GM12878 (cell line): ENCODE data around the gene IGFBP6. TPM values are rescaled to one million over a fixed set of nuclear protein-coding genes. Genes with fewer than 3 reads are reported as not detected.

Experiments
- ATAC-seq: fragments of 200-7000 bp; cut with Tn5 transposase; 3 replicates; pipeline ENCODE4 v1.9.1; 2020; ENCODE audit warnings: mild to moderate bottlenecking, moderate library complexity
- BruUV-seq: library from RNA; stranded (reverse); fragments of 400-500 nt; replicated peaks from 2 replicates; lab custom pipeline; 2021; lab: Mats Ljungman, UMichigan
- CTCF ChIA-PET: fragments of 300-600 bp; sonication (Branson Sonifier 250); formaldehyde crosslinking; extraction: SDS; loops from one replicate; lab custom pipeline; 2021; ENCODE audit warnings: inconsistent platforms; lab: Yijun Ruan, JAX
- POLR2A ChIA-PET: fragments of 350-600 bp; formaldehyde crosslinking; extraction: SDS; loops from one replicate; lab custom pipeline; 2021; ENCODE audit warnings: inconsistent platforms; lab: Charles Lee
- RAD21 ChIA-PET: fragments of 300-600 bp; sonication (Branson Sonifier 250); formaldehyde crosslinking; loops from one replicate; lab custom pipeline; 2023; ENCODE audit warnings: antibody characterized with exemption; ENCODE audit not compliant: unreplicated experiment; lab: Charles Lee
- SMC1A ChIA-PET: fragments of 300-600 bp; sonication (Branson Sonifier 250); formaldehyde crosslinking; loops from one replicate; lab custom pipeline; 2023; ENCODE audit not compliant: unreplicated experiment, uncharacterized antibody; lab: Charles Lee
- DNase-seq: peaks from one replicate; pipeline ENCODE4 v3.0.0-alpha.2; 2011; ENCODE audit warnings: low read depth, low spot score
- FAIRE-seq: peaks from 3 replicates; lab custom pipeline; 2011; peaks lifted over from hg19 to GRCh38; lab: Jason Lieb, UNC
- H2AFZ ChIP-seq: 2 replicates; pipeline ENCODE4 v1.6.0; 2011; ENCODE audit warnings: low read depth, low read length, control low read depth; ENCODE audit not compliant: control insufficient read depth
- H3K27ac ChIP-seq: 2 replicates; pipeline ENCODE4 v1.5.1; 2011; ENCODE audit warnings: control low read depth; ENCODE audit not compliant: control insufficient read depth, insufficient read depth
- H3K27me3 ChIP-seq, 2 experiments: replicated peaks in 1 of 2; 2 replicates each; pipeline versions ENCODE4 v1.6.0 to v1.6.1; 2011; ENCODE audit warnings: low read length in 1 of 2; ENCODE audit not compliant: control insufficient read depth in 2 of 2, insufficient read depth in 2 of 2
- H3K36me3 ChIP-seq, 2 experiments: 2 replicates each; pipeline ENCODE4 v1.5.1; 2011; ENCODE audit warnings: low read length in 1 of 2; ENCODE audit not compliant: control insufficient read depth in 2 of 2, insufficient read depth in 2 of 2
- H3K4me1 ChIP-seq: 2 replicates; pipeline ENCODE4 v1.6.1; 2011; ENCODE audit warnings: mild to moderate bottlenecking, low read length, moderate library complexity, mixed read lengths; ENCODE audit not compliant: control insufficient read depth, insufficient read depth
- H3K4me2 ChIP-seq: 2 replicates; pipeline ENCODE4 v1.6.0; 2011; ENCODE audit warnings: control low read depth; ENCODE audit not compliant: control insufficient read depth, insufficient read depth
- H3K4me3 ChIP-seq: fragments of 200-600 bp; sonication (generic); 2 replicates; pipeline ENCODE4 v1.5.1; 2016
- H3K79me2 ChIP-seq: 2 replicates; pipeline ENCODE4 v1.6.0; 2011; ENCODE audit warnings: low read length; ENCODE audit not compliant: control insufficient read depth, insufficient read depth
- H3K9ac ChIP-seq: 2 replicates; pipeline ENCODE4 v1.8.0; 2011; ENCODE audit warnings: low read length, control low read depth, mixed read lengths; ENCODE audit not compliant: control insufficient read depth, insufficient read depth
- H3K9me3 ChIP-seq: replicated peaks from 3 replicates; pipeline ENCODE4 v1.5.1; 2011; ENCODE audit warnings: mild to moderate bottlenecking, low read length; ENCODE audit not compliant: control insufficient read depth, insufficient read depth
- H4K20me1 ChIP-seq: 2 replicates; pipeline ENCODE4 v1.6.0; 2011; ENCODE audit not compliant: control insufficient read depth, insufficient read depth
- CBFB ChIP-seq: IDR thresholded peaks from 2 replicates; pipeline ENCODE4 v1.6.1; 2016; ENCODE audit warnings: antibody characterized with exemption, low read depth
- CHD2 ChIP-seq: IDR thresholded peaks from 2 replicates; pipeline ENCODE4 v1.6.1; 2011; ENCODE audit warnings: low read depth, low read length, improper control_type of control experiment, borderline replicate concordance
- ESRRA ChIP-seq: IDR thresholded peaks from 2 replicates; pipeline ENCODE4 v1.6.1; 2012; ENCODE audit warnings: mild to moderate bottlenecking, low read length, improper control_type of control experiment
- ETV6 ChIP-seq, 2 experiments: fragments of 450-650 bp in 1 of 2; IDR thresholded peaks in 1 of 2; conservative IDR thresholded peaks in 1 of 2; 2 replicates each; pipeline ENCODE4 v1.6.1; 2014; ENCODE audit warnings: antibody characterized with exemption in 1 of 2, borderline replicate concordance in 1 of 2, low read depth in 1 of 2, mild to moderate bottlenecking in 1 of 2, moderate library complexity in 1 of 2
- IKZF2 ChIP-seq, 2 experiments: fragments of 450-650 bp; IDR thresholded peaks; 2 replicates each; pipeline ENCODE4 v1.6.1; 2017; ENCODE audit warnings: mild to moderate bottlenecking in 2 of 2, moderate library complexity in 2 of 2
- MYC ChIP-seq: IDR thresholded peaks from 2 replicates; pipeline ENCODE4 v1.6.1; 2011; ENCODE audit warnings: mild to moderate bottlenecking, low read length, moderate library complexity, inconsistent platforms; ENCODE audit not compliant: insufficient read depth, insufficient replicate concordance, insufficient read length, severe bottlenecking
- NR2C2 ChIP-seq: IDR thresholded peaks from 2 replicates; pipeline ENCODE4 v1.6.1; 2011; ENCODE audit warnings: borderline replicate concordance, low read depth; ENCODE audit not compliant: control insufficient read depth, insufficient read length
- PRDM15 ChIP-seq: fragments of 450-650 bp; formaldehyde crosslinking; IDR thresholded peaks from 2 replicates; pipeline ENCODE4 v1.4.0; 2020; ENCODE audit warnings: mild to moderate bottlenecking, moderate library complexity
- RBBP5 ChIP-seq: fragments of 200-600 bp; sonication (generic); conservative IDR thresholded peaks from 2 replicates; pipeline ENCODE4 v1.6.1; 2016
- SIN3A ChIP-seq: IDR thresholded peaks from 2 replicates; pipeline ENCODE4 v1.6.1; 2012; ENCODE audit warnings: low read depth, low read length, improper control_type of control experiment
- SREBF1 ChIP-seq: IDR thresholded peaks from 2 replicates; pipeline ENCODE4 v1.6.1; 2012; ENCODE audit warnings: mild to moderate bottlenecking, low read length
- TBL1XR1 ChIP-seq: IDR thresholded peaks from 2 replicates; pipeline ENCODE4 v1.6.1; 2012; ENCODE audit warnings: low read depth, low read length, improper control_type of control experiment
- TCF3 ChIP-seq: IDR thresholded peaks from 2 replicates; pipeline ENCODE4 v1.6.1; 2012; ENCODE audit warnings: low read depth, mild to moderate bottlenecking, low read length, borderline replicate concordance; ENCODE audit not compliant: insufficient read depth
- TCF7 ChIP-seq: IDR thresholded peaks from 2 replicates; pipeline ENCODE4 v1.6.1; 2014; ENCODE audit warnings: antibody characterized with exemption, borderline replicate concordance
- WRNIP1 ChIP-seq: IDR thresholded peaks from 2 replicates; pipeline ENCODE4 v1.6.1; 2011; ENCODE audit warnings: low read depth, low read length, improper control_type of control experiment, borderline replicate concordance
- ZNF274 ChIP-seq: IDR thresholded peaks from one replicate; pipeline ENCODE4 v1.8.0; 2011; ENCODE audit not compliant: insufficient read length, insufficient read depth
- WGBS: methylation state at CpG from one replicate; pipeline ENCODE4 v1.1.6; 2016; ENCODE audit warnings: low lambda C conversion rate; ENCODE audit not compliant: insufficient replicate concordance, insufficient coverage; ENCODE audit errors: missing lambda C conversion rate; 5-methylcytosine and 5-hydroxymethylcytosine counted together
- in situ Hi-C: fragments of 300-500 bp; cut with MboI; formaldehyde crosslinking; loops from 9 replicates; pipeline ENCODE4 v1.14.3; 2018; ENCODE audit warnings: mixed read lengths
- intact Hi-C: fragments of 100-400 bp; cut with micrococcal nuclease; formaldehyde crosslinking; loops from one replicate; pipeline ENCODE4 v1.14.2; 2022; ENCODE audit not compliant: unreplicated experiment
- polyA plus RNA-seq, 11 experiments: library from polyadenylated mRNA; depleted of rRNA in 4 of 11; unstranded in 6 of 11; stranded (reverse) in 5 of 11; fragments of >200 nt; fragmentation: Nextera tagmentation in 4 of 11; fragmentation: Illumina TruSeq in 1 of 11; extraction: Ambion mirVana in 4 of 11; extraction: Trizol in 1 of 11; gene quantifications; 1 replicate in 1 of 11; 2 replicates in 10 of 11; pipeline versions ENCODE4 v1.2.1 to v1.2.3, GENCODE V29; 2011 to 2016; ENCODE audit warnings: inconsistent platforms in 2 of 11, missing spikeins in 2 of 11, low read depth in 1 of 11
- total RNA-seq, 4 experiments: library from RNA; depleted of rRNA in 3 of 4; stranded (reverse); fragments of >200 nt in 3 of 4; fragmentation: Illumina TruSeq in 1 of 4; extraction: Trizol in 1 of 4; gene quantifications; 2 replicates each; pipeline versions ENCODE4 v1.2.1 to v1.2.3, GENCODE V29; 2013 to 2021
- TF ChIP-seq, protein P1 (sequence below): fragments of 450-650 bp; IDR thresholded peaks from 2 replicates; pipeline ENCODE4 v1.6.1; 2017; ENCODE audit warnings: mild to moderate bottlenecking

Gene IGFBP6
- total and polyA plus RNA-seq, 10 of the 15 experiments (the other 5 are each of a cell fraction or from before 2014, with no cell fraction given) = 0.09 to 0.87 (median 0.56) TPM; not detected in 3

GRCh38 chr12:53145383-53146260 is 48.2 kb downstream of the IGFBP6 start:
- Histone ChIP-seq H3K27me3 (no peaks in the 10 kb centered on the region), H3K79me2 (no peaks in the 10 kb centered on the region), H4K20me1 (no peaks in the 10 kb centered on the region), H2AFZ (no peak overlapping the region), H3K9ac (no peak overlapping the region), H3K4me1 (no peaks in the 10 kb centered on the region), H3K4me3 (no peak overlapping the region), H3K36me3 (no peaks in the 10 kb centered on the region), H3K9me3 (no peaks in the 10 kb centered on the region; the same call in 2 of the 3 replicates), H3K27ac (no peak overlapping the region), H3K4me2 (no peak overlapping the region)
- CTCF ChIA-PET = interaction anchor here (1.4 to 2.0 kb wide), 2 partner anchors 199 to 207 kb away, joined by 4 to 5 read pairs; no protein-coding TSS in a partner anchor
- ATAC-seq (no peak), DNase-seq (no peak), FAIRE-seq (no peak)
- BruUV-seq = no TSS peak
- RAD21 ChIA-PET = no interaction called here
- intact Hi-C loops (no loop called here), in situ Hi-C loops (no loop called here)
- WGBS = 54% methylated on average over 5 of the region's 5 CpGs
- TF ChIP-seq ZNF274 (no peak), ETV6 (conservative IDR thresholded peaks at IDR 0.05 in 1 of 2, IDR thresholded peaks at IDR 0.05 in 1 of 2; ENCODE audit: borderline replicate concordance in 1 of 2, low read depth in 1 of 2) (no peak), MYC (no peak), WRNIP1 (no peak), CBFB (no peak), CHD2 (no peak), TCF3 (no peak), ESRRA (no peak), RBBP5 (no peak), TCF7 (no peak), SREBF1 (no peak), IKZF2 (IDR thresholded peaks at IDR 0.05) (no peak), PRDM15 (no peak), TBL1XR1 (no peak), NR2C2 (no peak), SIN3A (no peak)
- TF ChIP-seq, protein P1, sequence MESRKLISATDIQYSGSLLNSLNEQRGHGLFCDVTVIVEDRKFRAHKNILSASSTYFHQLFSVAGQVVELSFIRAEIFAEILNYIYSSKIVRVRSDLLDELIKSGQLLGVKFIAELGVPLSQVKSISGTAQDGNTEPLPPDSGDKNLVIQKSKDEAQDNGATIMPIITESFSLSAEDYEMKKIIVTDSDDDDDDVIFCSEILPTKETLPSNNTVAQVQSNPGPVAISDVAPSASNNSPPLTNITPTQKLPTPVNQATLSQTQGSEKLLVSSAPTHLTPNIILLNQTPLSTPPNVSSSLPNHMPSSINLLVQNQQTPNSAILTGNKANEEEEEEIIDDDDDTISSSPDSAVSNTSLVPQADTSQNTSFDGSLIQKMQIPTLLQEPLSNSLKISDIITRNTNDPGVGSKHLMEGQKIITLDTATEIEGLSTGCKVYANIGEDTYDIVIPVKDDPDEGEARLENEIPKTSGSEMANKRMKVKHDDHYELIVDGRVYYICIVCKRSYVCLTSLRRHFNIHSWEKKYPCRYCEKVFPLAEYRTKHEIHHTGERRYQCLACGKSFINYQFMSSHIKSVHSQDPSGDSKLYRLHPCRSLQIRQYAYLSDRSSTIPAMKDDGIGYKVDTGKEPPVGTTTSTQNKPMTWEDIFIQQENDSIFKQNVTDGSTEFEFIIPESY = no peak
- POLR2A ChIA-PET = interaction anchor here (0.6 kb wide), 1 partner anchor 258 kb away, joined by 3 read pairs; no protein-coding TSS in a partner anchor
- SMC1A ChIA-PET = interaction anchor here (0.7 to 1.6 kb wide), 3 partner anchors 15 to 75 kb away, joined by 3 to 4 read pairs (median 4); no protein-coding TSS in a partner anchor
